Uterus (tissue), 4 donors: ENCODE results near the gene HOXD10. TPM values are rescaled to one million over a fixed set of nuclear protein-coding genes. Genes with fewer than 3 reads are reported as not detected.

Experiments
- DNase-seq, 2 donors: peaks; one replicate each; pipeline ENCODE4 v3.0.0-alpha.2; 2019 to 2020
- H3K27ac ChIP-seq, 2 donors: fragments of 200-600 bp; sonication (generic); 1 replicate in 1 of 2; 2 replicates in 1 of 2; pipeline ENCODE4 v1.5.1; 2016 to 2018
- H3K27me3 ChIP-seq, 2 donors: fragments of 200-600 bp; sonication (generic); one replicate each; pipeline ENCODE4 v1.5.1; 2018 to 2019; ENCODE audit warnings: control low read depth in 1 of 2
- H3K36me3 ChIP-seq, 2 donors: fragments of 200-600 bp; sonication (generic); one replicate each; pipeline ENCODE4 v1.5.1; 2019; ENCODE audit warnings: control low read depth in 1 of 2
- H3K4me1 ChIP-seq, 2 donors: fragments of 200-600 bp; sonication (generic); one replicate each; pipeline ENCODE4 v1.5.1; 2018 to 2019; ENCODE audit warnings: control low read depth in 1 of 2
- H3K4me3 ChIP-seq, 2 donors: fragments of 200-600 bp; sonication (generic); 1 replicate in 1 of 2; 2 replicates in 1 of 2; pipeline ENCODE4 v1.5.1; 2018 to 2019; ENCODE audit warnings: mild to moderate bottlenecking in 1 of 2
- H3K9me3 ChIP-seq, 2 donors: fragments of 200-600 bp; sonication (generic); one replicate each; pipeline ENCODE4 v1.5.1; 2019; ENCODE audit warnings: control low read depth in 1 of 2
- POLR2A ChIP-seq, 2 donors: fragments of 450-650 bp; IDR thresholded peaks; one replicate each; pipeline ENCODE4 v1.6.1; 2016; ENCODE audit warnings: antibody characterized with exemption in 2 of 2, mild to moderate bottlenecking in 1 of 2, moderate library complexity in 1 of 2
- intact Hi-C: fragments of 100-400 bp; cut with DNase I; formaldehyde crosslinking; loops from one replicate; pipeline ENCODE4 v1.15.1; 2023; ENCODE audit warnings: low total_unique reads
- total RNA-seq, 4 donors: library from RNA; depleted of rRNA in 3 of 4; stranded (reverse); fragments of >200 nt in 3 of 4; gene quantifications; one replicate each; pipeline versions ENCODE4 v1.1.0 to v1.2.4, GENCODE V29; 2014 to 2023
- TF ChIP-seq, protein P1 (sequence below), 4 experiments: fragments of 200-600 bp in 2 of 4; fragments of 450-650 bp in 2 of 4; sonication (generic) in 2 of 4; IDR thresholded peaks; one replicate each; pipeline ENCODE4 v1.5.1; 2016 to 2019; ENCODE audit warnings: antibody characterized with exemption in 4 of 4, mild to moderate bottlenecking in 2 of 4, moderate library complexity in 1 of 4
- donor health status: DM: yes; HTN: yes; CAD: no.

The HOXD10 gene
- total RNA-seq, 4 donors from 2014 or later: 6.8 to 81.0 (median 53.6) TPM

DNA sequence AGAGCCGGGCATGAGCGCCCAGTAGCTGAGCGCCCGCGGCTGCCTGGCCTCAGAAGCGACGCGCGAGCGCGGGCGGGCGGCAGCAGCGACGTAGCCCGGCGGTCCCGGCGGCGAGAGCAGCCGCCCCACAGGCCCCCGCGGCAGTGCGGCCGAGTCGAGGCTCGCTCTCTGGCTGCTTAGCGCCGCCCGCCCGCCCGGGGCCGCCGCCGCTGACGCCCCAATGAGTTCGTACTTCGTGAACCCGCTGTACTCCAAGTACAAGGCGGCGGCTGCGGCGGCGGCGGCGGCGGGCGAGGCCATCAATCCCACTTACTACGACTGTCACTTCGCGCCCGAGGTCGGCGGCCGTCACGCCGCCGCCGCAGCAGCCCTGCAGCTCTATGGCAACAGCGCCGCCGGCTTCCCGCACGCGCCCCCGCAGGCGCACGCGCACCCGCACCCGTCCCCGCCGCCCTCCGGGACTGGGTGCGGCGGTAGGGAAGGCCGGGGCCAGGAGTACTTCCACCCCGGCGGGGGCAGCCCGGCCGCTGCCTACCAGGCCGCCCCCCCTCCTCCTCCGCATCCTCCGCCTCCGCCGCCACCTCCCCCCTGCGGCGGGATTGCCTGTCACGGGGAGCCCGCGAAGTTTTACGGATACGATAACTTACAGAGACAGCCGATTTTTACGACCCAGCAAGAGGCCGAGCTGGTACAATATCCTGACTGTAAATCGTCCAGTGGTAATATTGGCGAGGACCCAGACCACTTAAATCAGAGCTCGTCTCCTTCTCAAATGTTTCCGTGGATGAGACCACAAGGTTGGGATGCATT lies 13.8 kb downstream of the HOXD10 start:
- Histone ChIP-seq H3K36me3 (no peaks in the 10 kb centered on the region), H3K4me3 (peak overlapping the region; percentile 62 to 78), H3K27me3 (no peaks in the 10 kb centered on the region), H3K4me1 (peaks cover 0 to 15% of the 10 kb centered on the region in 2 donors), H3K27ac (peak overlapping the region; percentile 98 to 99), H3K9me3 (no peaks in the 10 kb centered on the region)
- TF ChIP-seq POLR2A (IDR thresholded peaks at IDR 0.05): peak; percentile 20 to 65
- TF ChIP-seq, protein P1, sequence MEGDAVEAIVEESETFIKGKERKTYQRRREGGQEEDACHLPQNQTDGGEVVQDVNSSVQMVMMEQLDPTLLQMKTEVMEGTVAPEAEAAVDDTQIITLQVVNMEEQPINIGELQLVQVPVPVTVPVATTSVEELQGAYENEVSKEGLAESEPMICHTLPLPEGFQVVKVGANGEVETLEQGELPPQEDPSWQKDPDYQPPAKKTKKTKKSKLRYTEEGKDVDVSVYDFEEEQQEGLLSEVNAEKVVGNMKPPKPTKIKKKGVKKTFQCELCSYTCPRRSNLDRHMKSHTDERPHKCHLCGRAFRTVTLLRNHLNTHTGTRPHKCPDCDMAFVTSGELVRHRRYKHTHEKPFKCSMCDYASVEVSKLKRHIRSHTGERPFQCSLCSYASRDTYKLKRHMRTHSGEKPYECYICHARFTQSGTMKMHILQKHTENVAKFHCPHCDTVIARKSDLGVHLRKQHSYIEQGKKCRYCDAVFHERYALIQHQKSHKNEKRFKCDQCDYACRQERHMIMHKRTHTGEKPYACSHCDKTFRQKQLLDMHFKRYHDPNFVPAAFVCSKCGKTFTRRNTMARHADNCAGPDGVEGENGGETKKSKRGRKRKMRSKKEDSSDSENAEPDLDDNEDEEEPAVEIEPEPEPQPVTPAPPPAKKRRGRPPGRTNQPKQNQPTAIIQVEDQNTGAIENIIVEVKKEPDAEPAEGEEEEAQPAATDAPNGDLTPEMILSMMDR (IDR thresholded peaks at IDR 0.05): peak in 1 of 4 experiments; percentile 13
- intact Hi-C loops: no loop called here
- peak; percentile 85 to 92 for DNase-seq

DNA sequence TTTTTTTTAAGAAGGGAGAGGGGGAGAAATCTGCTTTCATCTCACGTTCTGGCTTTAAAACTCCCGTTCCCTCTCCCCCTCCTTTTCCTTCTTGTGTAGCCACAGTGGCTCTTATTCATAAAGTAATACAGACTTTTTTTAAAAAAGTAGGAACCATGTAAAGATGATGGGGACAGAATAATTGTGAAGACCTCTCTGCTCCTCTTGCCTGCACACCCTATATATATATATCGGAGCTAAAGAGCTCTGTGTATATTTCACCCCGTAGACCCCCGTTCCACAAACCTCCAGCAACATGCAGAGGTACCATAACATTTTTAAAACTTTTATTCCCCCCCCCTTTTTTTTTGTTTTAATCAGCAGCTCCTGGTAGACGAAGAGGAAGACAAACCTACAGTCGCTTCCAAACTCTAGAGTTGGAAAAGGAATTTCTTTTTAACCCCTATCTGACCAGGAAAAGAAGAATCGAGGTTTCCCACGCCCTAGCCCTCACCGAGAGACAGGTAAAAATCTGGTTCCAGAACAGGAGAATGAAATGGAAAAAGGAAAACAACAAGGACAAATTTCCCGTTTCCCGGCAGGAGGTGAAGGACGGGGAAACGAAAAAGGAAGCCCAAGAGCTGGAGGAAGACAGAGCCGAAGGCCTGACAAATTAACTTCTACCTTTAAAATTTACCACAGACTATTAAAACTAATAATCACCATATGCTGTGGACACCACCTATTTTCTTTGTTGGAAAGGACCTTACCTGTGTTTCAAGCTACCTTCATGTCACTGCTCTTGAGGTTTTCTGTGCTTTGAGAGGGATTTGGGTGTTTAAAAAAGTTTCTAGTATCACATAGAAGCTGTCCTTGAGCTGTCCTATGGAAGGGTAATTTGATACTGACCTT lies 14.6 kb downstream of the HOXD10 start:
- TF ChIP-seq POLR2A (IDR thresholded peaks at IDR 0.05): no peak
- TF ChIP-seq, protein P1 (IDR thresholded peaks at IDR 0.05): no peak
- Histone ChIP-seq H3K27ac (peak overlapping the region; percentile 98 to 99), H3K27me3 (no peaks in the 10 kb centered on the region), H3K36me3 (no peaks in the 10 kb centered on the region), H3K4me3 (peak overlapping the region; percentile 62 to 78), H3K9me3 (no peaks in the 10 kb centered on the region), H3K4me1 (peaks cover 0 to 15% of the 10 kb centered on the region in 2 donors)
- intact Hi-C loops: no loop called here
- DNase-seq: no peak

DNA sequence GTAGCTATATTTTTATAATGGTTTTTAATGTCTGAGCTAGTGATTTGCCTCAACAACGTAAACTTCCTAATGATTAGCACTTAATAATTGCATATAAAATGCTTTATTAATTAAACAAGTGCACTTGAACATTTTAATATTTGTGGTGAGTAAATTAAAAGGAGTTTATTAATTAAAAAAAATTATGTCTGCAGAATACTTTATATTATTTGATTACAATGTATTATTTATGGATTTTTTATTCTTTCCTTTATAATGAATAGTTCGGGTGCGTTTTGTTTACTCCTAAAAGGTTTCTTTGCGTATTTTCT lies 15.2 kb downstream of the HOXD10 start:
- Histone ChIP-seq H3K4me1 (peaks cover 0 to 15% of the 10 kb centered on the region in 2 donors), H3K4me3 (peak overlapping the region; percentile 62 to 78)

DNA sequence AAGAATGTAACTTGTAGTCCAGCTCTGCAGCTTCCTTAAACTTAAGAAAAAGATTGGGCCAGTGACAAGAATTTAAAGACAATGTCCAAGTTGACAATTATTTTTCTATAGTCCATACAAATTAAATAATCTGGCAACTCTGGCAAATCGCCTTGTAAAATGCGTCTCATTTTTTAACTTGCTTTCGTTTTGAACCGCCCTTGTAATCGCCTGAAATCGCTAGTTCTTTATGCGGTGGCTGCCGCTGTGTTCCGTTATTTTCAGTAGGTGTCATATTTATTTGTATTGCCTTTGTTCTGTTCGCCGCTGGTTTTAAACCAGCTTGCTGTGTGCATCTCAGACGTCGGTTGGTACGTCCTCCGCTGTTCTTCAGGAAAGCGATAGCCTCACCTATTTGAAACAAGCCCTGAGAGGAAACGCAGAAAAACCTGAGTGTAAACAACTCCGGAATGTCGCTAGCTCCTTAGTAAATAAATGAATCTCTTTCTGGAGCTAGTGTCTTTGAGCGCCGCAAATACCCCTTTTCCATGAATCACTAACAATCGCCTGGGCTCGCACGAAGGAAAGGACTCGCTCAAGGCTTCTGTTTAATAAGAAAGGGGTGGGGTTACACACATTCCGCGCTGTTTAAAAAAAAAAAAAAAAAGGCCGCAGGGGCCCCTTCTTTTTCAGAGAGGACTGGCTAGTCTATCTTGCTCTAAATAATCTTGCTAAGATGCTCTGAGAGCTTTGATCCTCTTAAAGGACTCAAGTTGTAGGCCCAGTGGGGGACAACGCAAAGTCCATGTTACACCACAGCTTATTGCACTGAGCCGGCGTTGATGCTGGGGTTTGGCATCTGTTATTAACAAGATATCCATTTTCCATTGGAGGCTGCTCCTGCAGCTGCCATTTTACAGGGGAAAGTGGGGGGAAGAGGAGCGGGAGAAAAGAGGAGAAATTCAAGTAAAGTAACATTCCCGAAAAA lies 15.9 kb downstream of the HOXD10 start:
- Histone ChIP-seq H3K4me3 (peak overlapping the region; percentile 62 to 78), H3K9me3 (no peaks in the 10 kb centered on the region)

More for the DNA sequence above, 15.2 kb downstream of the HOXD10 start:
- intact Hi-C loops: no loop called here
- Histone ChIP-seq H3K9me3 (no peaks in the 10 kb centered on the region), H3K27ac (peak overlapping the region; percentile 98 to 99), H3K36me3 (no peaks in the 10 kb centered on the region), H3K27me3 (no peaks in the 10 kb centered on the region)
- TF ChIP-seq POLR2A (IDR thresholded peaks at IDR 0.05): no peak
- TF ChIP-seq, protein P1 (IDR thresholded peaks at IDR 0.05): no peak
- no peak for DNase-seq

More for the DNA sequence above, 15.9 kb downstream of the HOXD10 start:
- Histone ChIP-seq H3K27me3 (no peaks in the 10 kb centered on the region), H3K27ac (peak overlapping the region; percentile 98 to 99), H3K36me3 (no peaks in the 10 kb centered on the region), H3K4me1 (peaks cover 0 to 15% of the 10 kb centered on the region in 2 donors)
- peak in 1 of 2 donors; percentile 21 for TF ChIP-seq POLR2A (IDR thresholded peaks at IDR 0.05)
- TF ChIP-seq, protein P1 (IDR thresholded peaks at IDR 0.05): no peak
- peak in 1 of 2 donors; percentile 53 for DNase-seq
- intact Hi-C loops: no loop called here
